HG03354 (cell line): ENCODE data around the gene SLC6A13.
A peak's percentile ranks its signal among the peaks of the same experiment; 100 is the strongest.
"Not testable (repeated sequence)": the region's sequence is repeated elsewhere in the genome, so short reads cannot be mapped to it uniquely, and the experiment has no call there.

Source experiments
- ATAC-seq: cut with Tn5 transposase; IDR thresholded peaks from one replicate; pipeline ENCODE4 v1.9.1; 2021; ENCODE audit warnings: mild to moderate bottlenecking; ENCODE audit not compliant: unreplicated experiment, poor library complexity, severe bottlenecking

SLC6A13 gene

GRCh38 chr12:220491-220890 is 42.1 kb downstream of the SLC6A13 start:
- no peak for ATAC-seq

- peak; percentile 85 for ATAC-seq
These were observed 42.7 kb downstream of the SLC6A13 start for GRCh38 chr12:219891-220352.

GRCh38 chr12:218728-219590 is 43.7 kb downstream of the SLC6A13 start:
- no peak for ATAC-seq

GRCh38 chr12:218221-218620 is 44.4 kb downstream of the SLC6A13 start:
- no peak for ATAC-seq

- not testable (repeated sequence) for ATAC-seq
These were observed 45.6 kb downstream of the SLC6A13 start for GRCh38 chr12:217029-217428.

GRCh38 chr12:215116-215515 is 47.5 kb downstream of the SLC6A13 start:
- ATAC-seq, result no peak

GRCh38 chr12:214003-214741 is 48.5 kb downstream of the SLC6A13 start, which contains the start of gene SLC6A12:
Gene SLC6A12 (minus strand): TSS chr12:214157. CDS start chr12:209986, 4,171 bp downstream.
- no peak for ATAC-seq

GRCh38 chr12:213527-213932 is 49.1 kb downstream of the SLC6A13 start:
- no peak for ATAC-seq

- ATAC-seq, result no peak
These were observed 49.7 kb downstream of the SLC6A13 start for GRCh38 chr12:212715-213526.

- no peak for ATAC-seq
These were observed 50.3 kb downstream of the SLC6A13 start for GRCh38 chr12:212415-212714.

- ATAC-seq, result no peak
These were observed 50.8 kb downstream of the SLC6A13 start for GRCh38 chr12:211639-212414.

- no peak for ATAC-seq
These were observed 51.5 kb downstream of the SLC6A13 start for GRCh38 chr12:211142-211465.

- no peak for ATAC-seq
These were observed 52.1 kb downstream of the SLC6A13 start for GRCh38 chr12:210277-211141.

- ATAC-seq, result no peak
These were observed 52.8 kb downstream of the SLC6A13 start for GRCh38 chr12:209851-210250.

- no peak for ATAC-seq
These were observed 53.4 kb downstream of the SLC6A13 start for GRCh38 chr12:209246-209645.

- ATAC-seq, result no peak
These were observed 53.8 kb downstream of the SLC6A13 start for GRCh38 chr12:208813-209212.

- ATAC-seq, result no peak
These were observed 54.8 kb downstream of the SLC6A13 start for GRCh38 chr12:207804-208203.

- no peak for ATAC-seq
These were observed 55.7 kb downstream of the SLC6A13 start for GRCh38 chr12:206746-207440.
